Brain pericyte (primary cell): ENCODE results near the gene ARSB.
"Not testable (repeated sequence)": the region's sequence is repeated elsewhere in the genome, so short reads cannot be mapped to it uniquely, and the experiment has no call there.

Experiments used
- DNase-seq: peaks from one replicate; pipeline ENCODE4 v3.0.0-alpha.2; 2012; ENCODE audit warnings: low read depth, low spot score

Gene ARSB

GRCh38 chr5:78953092-78953800, 31.9 kb downstream of the ARSB start:
- DNase-seq: no peak

- DNase-seq: peak; percentile 94
Measured at GRCh38 chr5:78930721-78931120, 54.4 kb downstream of the ARSB start.

GRCh38 chr5:78929833-78930232, 55.3 kb downstream of the ARSB start:
- DNase-seq: no peak

GRCh38 chr5:78927657-78928282, 57.3 kb downstream of the ARSB start:
- DNase-seq: peak; percentile 71

DNA sequence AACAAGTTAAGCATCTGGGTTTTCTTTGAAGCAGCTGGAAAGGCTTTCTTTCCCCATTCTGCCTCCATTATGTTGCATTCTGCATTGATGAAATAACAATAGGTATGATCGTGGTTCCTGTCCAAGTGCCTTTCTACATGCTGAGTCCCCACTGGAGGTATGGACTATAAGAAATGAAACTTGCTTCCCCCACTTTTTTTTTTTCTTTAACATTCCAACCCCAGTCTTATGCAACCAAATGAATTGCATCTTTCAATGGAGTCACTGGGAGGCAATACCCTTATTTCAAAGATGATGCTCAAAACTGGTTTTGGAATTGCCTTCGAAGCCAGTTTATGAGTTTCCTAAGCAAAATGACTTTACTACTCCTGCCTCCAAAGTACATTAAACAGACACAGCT, 58.9 kb downstream of the ARSB start:
- DNase-seq: no peak

DNA sequence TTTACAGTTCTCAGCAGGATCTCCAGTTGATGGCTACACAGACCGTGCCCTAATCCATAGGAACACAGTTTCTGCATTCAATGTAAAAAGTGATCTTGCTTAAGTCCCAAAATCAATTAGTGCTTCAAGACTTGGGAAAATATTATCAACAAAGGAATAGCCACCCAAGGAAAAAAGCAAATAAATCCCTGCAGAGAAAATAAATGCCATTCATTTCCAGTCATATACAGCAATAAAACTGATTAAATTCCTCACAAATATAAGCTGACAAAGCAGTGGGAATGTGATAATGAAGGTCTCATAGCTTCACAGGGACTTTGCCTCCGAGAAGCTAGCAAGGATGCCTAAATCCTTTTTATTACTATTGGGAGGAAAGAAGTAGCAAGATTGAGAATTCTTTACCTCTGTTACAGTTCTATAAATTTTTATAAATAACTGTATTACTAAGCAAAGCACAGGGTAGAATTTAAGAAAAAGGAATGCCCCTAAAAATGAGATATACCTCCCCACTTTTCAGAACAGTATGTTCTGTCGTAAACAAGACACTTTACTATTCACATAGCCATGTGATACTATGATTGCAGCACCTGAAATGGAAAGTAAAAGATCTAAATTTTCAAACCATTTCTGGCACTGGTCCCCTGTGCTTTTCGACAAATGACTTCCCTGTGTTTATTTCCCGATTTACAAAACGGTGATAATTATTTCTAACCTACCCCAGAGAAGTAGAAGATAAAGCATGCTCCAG, 59.8 kb downstream of the ARSB start:
- no peak for DNase-seq

- DNase-seq: no peak
Measured at GRCh38 chr5:78923622-78923970, 61.5 kb downstream of the ARSB start.

- DNase-seq: no peak
Measured at GRCh38 chr5:78922879-78923621, 62.1 kb downstream of the ARSB start.

- DNase-seq: no peak
Measured at GRCh38 chr5:78920604-78921003, 64.5 kb downstream of the ARSB start.

DNA sequence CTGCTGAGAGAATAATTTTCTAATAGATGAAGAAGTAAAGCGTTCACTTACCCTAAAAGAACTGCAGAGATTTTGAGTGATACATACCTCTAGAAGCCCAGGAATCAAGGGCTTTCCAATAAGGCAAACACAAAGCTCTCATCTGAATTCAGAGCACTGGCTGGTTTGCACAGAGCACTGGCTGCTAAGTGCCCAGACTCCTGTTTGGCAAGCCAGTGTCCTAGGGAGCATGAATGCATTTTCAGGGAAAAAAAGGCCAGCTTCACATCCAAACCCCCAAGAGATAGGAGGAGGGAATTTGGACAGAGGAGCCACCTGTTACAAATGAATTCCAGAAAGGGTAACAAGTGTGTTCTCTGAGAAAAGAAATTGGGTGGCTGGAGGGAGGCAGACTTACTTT, 65.3 kb downstream of the ARSB start:
- no peak for DNase-seq

- DNase-seq: no peak
Measured at GRCh38 chr5:78916044-78916443, 69.1 kb downstream of the ARSB start.

- DNase-seq: no peak
Measured at GRCh38 chr5:78915170-78915569, 69.9 kb downstream of the ARSB start.

- no peak for DNase-seq
Measured at GRCh38 chr5:78912811-78913210, 72.3 kb downstream of the ARSB start.

DNA sequence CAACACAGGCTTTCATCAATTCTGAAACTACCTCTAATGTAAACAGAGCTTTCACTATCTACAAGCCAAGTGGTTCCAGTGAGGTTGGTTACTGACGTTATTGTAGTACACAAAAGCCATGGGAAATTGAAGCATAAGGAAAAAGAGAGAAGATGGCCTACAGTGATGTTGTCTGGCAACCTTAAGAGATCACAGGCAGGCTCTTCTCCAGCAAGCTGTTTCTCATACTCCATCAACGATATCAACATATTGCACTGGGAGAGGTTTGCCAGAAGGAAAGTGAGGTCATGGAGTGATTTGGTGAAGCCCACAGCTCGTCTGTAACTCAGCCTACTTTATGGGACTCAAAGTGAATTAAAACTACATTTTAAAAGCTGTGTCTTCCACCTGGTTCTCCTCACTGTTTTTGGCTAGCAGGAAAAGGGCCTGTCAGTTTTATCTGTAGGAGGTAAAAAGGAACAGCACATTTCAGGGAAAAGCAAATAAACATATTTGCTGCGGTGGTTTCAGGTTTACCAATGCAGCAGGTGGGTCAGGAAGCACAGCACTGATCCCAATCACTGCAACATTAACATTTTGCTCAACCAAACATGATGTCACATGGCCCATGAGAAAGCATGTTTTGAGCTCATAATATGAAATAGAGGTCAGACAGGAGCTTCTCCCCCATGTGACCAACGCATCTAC, 72.9 kb downstream of the ARSB start:
- no peak for DNase-seq

- not testable (repeated sequence) for DNase-seq
Measured at GRCh38 chr5:78909224-78909983, 75.7 kb downstream of the ARSB start.

- peak; percentile 59 for DNase-seq
Measured at GRCh38 chr5:78908173-78909061, 76.7 kb downstream of the ARSB start.

GRCh38 chr5:78907255-78907891, 77.7 kb downstream of the ARSB start:
- DNase-seq: peak; percentile 84

DNA sequence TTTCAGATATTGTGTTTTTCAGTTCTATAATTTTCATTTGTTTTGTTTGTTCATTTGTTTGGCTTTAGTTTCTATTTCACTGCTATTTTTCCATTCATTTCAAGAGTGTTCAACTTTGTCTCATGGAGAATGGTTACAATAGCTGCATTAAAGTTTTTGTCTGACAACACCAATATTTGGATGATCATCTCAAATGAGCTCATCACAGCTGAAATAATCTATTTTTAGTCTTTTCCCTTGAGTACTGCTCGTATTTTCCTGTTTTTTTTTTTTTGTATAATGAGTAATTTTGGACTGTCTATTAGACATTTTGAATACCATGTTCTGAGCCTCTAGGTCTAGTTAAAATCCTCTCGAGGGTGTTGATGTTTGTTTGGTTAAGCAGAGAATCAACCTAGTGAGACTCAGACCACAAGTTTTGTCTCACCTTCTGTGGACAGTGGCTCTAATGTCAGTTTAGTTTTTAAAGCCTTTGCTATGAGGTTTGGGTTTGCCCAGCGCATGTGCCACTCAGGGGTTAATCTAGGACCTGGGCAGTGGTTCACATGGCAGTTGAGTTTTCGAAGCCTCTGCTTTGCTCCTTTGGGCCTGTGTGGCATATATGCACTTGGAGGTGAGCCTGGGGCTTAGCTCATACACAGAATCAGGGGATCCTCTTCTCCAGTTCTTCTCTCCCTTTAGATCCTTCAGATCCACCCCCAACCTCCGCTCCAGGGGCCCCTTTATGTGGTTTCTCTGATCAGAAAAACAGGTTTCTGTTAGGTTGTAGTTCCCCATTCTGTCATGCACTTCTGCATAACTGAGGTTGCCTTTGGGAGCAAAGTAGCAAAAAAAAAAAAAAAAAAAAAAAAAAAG, 79.8 kb downstream of the ARSB start:
- DNase-seq: no peak
